ENCODE measurements around the gene PDZD2. TPM values are rescaled to one million over a fixed set of nuclear protein-coding genes. Genes with fewer than 3 reads are reported as not detected.
"Not testable (repeated sequence)": the region's sequence is repeated elsewhere in the genome, so short reads cannot be mapped to it uniquely, and the experiment has no call there.

The PDZD2 gene
- 10 to 100 TPM; 10.2 to 15.0 (median 12.2) TPM for total RNA-seq

DNA sequence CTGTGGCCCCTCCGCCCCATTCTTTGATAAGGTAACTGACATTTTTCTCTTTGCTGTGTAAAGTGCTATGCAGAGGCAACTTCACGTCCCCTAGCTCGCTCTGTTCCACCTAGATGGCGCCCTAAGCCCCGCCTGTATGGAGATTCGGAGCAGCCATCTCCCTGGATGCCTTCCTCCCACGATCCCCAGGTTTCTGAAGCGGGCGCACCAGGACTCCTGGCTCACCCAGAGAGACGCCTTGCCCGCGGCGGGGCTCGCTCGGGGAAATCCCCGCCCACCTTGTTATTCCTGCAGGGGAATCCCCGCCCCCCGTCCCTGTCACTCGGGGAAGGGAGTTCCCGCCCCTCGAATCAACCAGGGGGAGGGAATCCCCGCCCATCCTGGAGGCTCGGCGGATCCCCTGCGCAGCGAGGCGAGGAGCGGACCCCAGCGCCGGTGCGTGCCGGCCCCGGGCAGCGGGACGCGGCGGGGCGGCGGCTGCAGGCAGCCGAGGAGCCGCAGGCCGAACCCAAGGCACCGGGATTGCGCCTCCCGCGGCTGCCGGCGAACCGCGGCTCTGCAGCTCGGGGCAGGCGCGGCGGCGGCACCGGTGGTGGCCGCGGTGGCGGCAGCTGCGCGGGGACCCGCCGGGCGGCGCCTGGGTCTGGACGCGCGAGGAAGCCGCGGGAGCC, at the start of gene PDZD2:
PDZD2 (plus strand) TSS at position 384 of the 671 bp plus-strand sequence.
- Histone ChIP-seq H3K27me3 (peaks cover 0 to 5% (median 0%) of the 10 kb centered on the region in 4 donors), H3K36me3 (no peaks in the 10 kb centered on the region), H3K4me3 (peak within 1 kb of the TSS; percentile 63 to 74 (median 66)), H3K9me3 (no peaks in the 10 kb centered on the region), H3K4me1 (peaks cover 14 to 22% (median 19%) of the 10 kb centered on the region in 4 donors), H3K27ac (replicated peaks in 1 of 4) (peak within 1 kb of the TSS; percentile 20 to 60 (median 32))
- DNase-seq (ENCODE audit: extremely low spot score), result no peak
- WGBS, result 3% methylated on average over 23 of the region's 70 CpGs
- intact Hi-C loops (cut with DNase I), result no loop called here
- no peak for TF ChIP-seq POLR2AphosphoS5 (IDR thresholded peaks at IDR 0.05)
- TF ChIP-seq, protein P1, sequence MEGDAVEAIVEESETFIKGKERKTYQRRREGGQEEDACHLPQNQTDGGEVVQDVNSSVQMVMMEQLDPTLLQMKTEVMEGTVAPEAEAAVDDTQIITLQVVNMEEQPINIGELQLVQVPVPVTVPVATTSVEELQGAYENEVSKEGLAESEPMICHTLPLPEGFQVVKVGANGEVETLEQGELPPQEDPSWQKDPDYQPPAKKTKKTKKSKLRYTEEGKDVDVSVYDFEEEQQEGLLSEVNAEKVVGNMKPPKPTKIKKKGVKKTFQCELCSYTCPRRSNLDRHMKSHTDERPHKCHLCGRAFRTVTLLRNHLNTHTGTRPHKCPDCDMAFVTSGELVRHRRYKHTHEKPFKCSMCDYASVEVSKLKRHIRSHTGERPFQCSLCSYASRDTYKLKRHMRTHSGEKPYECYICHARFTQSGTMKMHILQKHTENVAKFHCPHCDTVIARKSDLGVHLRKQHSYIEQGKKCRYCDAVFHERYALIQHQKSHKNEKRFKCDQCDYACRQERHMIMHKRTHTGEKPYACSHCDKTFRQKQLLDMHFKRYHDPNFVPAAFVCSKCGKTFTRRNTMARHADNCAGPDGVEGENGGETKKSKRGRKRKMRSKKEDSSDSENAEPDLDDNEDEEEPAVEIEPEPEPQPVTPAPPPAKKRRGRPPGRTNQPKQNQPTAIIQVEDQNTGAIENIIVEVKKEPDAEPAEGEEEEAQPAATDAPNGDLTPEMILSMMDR (IDR thresholded peaks at IDR 0.05), result peak; percentile 18 to 60 (median 36)

DNA sequence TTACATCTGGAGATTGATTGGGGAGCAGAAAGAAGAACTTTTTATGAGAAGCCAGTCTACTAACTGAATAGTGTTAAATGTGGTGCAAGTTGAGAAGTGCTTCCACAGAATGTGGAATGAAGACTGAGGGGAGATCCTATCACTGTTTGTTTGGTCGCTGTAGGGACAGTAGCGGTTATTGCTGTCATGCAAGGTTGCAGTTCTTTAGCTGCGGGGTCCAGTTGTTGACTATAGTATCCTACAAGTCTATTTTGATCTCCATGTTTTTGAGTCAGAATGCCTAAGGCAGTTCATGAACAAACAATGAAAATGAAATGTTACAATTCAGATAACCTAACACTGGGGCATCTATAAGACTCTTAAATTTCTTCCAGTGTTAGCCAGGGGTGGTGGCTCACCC, 45.3 kb upstream of the PDZD2 start:
- 95% methylated on average over 3 of the region's 3 CpGs for WGBS
- no peak overlapping the region for H3K4me3 ChIP-seq
- H3K36me3 ChIP-seq, result no peaks in the 10 kb centered on the region
- no peaks in the 10 kb centered on the region for H3K9me3 ChIP-seq
- H3K4me1 ChIP-seq, result no peaks in the 10 kb centered on the region
- TF ChIP-seq POLR2AphosphoS5 (IDR thresholded peaks at IDR 0.05), result no peak
- TF ChIP-seq POLR2A (IDR thresholded peaks at IDR 0.05; ENCODE audit: low read depth), result no peak
- TF ChIP-seq EP300 (IDR thresholded peaks at IDR 0.05), result no peak
- TF ChIP-seq, protein P1 (IDR thresholded peaks at IDR 0.05), result no peak
- DNase-seq (ENCODE audit: extremely low spot score), result no peak
- intact Hi-C loops (cut with DNase I), result no loop called here
- H3K27ac ChIP-seq (replicated peaks in 1 of 4), result no peak overlapping the region
- no peaks in the 10 kb centered on the region for H3K27me3 ChIP-seq

DNA sequence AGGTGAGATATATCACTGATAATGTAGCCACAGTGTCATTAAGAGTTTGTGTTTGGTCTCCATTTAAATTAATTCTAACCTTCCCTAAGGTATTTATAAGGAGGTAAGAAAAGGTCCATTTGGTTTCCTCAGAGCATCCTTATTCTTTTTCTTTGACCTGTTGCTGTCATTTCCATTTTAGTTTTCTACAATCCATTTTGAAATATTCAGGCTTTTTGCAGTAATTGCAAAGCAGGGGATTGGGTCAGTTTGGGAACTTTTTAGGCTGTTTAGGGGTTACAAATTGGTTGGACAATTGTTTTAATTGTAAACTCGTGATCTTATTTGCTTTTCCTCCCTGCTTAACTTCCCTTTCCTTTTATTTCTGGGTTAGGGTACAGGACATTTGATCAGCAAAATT, 42.6 kb upstream of the PDZD2 start:
- Histone ChIP-seq H3K4me1 (no peaks in the 10 kb centered on the region), H3K9me3 (no peaks in the 10 kb centered on the region), H3K36me3 (no peaks in the 10 kb centered on the region), H3K27ac (replicated peaks in 1 of 4) (no peak overlapping the region), H3K27me3 (no peaks in the 10 kb centered on the region), H3K4me3 (no peak overlapping the region)
- intact Hi-C loops (cut with DNase I), result no loop called here
- DNase-seq (ENCODE audit: extremely low spot score), result no peak
- WGBS, result 90% methylated on average over 1 of the region's 1 CpG
- TF ChIP-seq EP300 (IDR thresholded peaks at IDR 0.05) (no peak), POLR2AphosphoS5 (IDR thresholded peaks at IDR 0.05) (no peak), POLR2A (IDR thresholded peaks at IDR 0.05; ENCODE audit: low read depth) (no peak)
- TF ChIP-seq, protein P1 (IDR thresholded peaks at IDR 0.05), result no peak

DNA sequence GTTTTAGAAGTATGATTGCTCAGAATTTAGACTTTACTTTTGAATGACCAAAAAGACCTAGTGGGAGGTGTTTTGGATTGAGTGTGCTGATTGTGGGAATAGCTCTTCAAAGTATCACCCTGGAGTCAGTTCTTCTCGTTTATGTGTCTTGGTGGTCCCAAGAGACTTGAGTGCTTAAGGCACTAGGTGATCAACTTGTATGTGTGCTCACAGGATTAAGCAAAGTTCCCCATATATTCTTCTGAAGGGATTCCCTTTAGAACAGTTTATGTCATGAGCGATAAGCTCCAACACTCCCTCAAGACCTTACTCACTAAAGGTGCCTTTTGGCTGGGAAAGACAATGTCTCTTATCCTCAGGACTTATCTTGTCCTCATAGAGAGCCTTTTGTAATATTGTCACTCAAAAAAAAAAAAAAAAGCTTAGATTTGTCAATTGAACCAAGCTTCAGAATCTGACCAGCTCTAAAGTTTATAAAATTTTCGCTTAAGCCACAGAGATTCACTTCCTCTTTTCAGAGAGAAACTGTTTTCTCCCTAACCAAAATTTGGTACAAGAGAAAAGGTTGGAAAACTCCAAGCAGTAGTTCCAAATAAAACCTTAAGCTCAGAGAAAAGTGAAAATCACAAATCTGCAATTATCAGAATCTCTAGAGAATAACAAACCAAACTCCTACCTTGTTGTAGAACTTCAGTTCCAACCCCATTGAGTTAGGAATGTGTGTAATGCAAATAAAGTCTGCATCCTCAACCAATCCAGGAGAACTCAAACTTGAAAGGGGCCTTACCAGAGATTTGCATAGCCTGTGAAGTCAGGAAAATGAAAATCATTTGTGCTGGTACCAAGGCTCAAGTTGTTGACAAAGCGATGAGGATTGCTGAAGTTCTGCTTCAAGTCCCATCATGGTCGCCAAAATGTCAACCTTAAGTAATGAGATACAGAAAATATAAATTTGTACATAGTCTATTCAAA, 40.0 kb upstream of the PDZD2 start:
- DNase-seq (ENCODE audit: extremely low spot score), result no peak
- 76% methylated on average over 5 of the region's 5 CpGs for WGBS
- H3K4me1 ChIP-seq, result no peaks in the 10 kb centered on the region
- TF ChIP-seq, protein P1 (IDR thresholded peaks at IDR 0.05), result no peak
- TF ChIP-seq EP300 (IDR thresholded peaks at IDR 0.05) (no peak), POLR2A (IDR thresholded peaks at IDR 0.05; ENCODE audit: low read depth) (no peak), POLR2AphosphoS5 (IDR thresholded peaks at IDR 0.05) (no peak)
- H3K9me3 ChIP-seq, result no peaks in the 10 kb centered on the region
- H3K4me3 ChIP-seq, result no peak overlapping the region
- intact Hi-C loops (cut with DNase I), result no loop called here
- H3K36me3 ChIP-seq, result no peaks in the 10 kb centered on the region
- no peak overlapping the region for H3K27ac ChIP-seq (replicated peaks in 1 of 4)
- H3K27me3 ChIP-seq, result no peaks in the 10 kb centered on the region

DNA sequence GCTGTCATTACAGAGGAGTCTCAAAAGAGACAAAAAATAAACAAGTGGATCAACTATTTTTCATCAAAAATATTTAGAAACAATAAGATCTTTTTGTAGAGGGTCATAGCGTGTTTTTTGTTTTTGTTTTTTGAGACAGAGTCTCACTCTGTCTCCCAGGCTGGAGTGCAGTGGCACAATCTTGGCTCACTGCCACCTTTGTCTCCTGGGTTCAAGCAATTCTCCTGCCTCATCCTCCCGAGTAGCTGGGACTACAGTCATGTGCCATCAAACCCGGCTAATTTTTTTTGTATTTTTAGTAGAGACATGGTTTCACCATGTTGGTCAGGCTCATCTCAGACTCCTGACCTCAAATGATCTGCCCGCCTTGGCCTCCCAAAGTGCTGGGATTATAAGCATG, 36.6 kb upstream of the PDZD2 start:
- H3K9me3 ChIP-seq; H3K27me3 ChIP-seq; H3K4me1 ChIP-seq; H3K4me3 ChIP-seq; H3K36me3 ChIP-seq; H3K27ac ChIP-seq (replicated peaks in 1 of 4); intact Hi-C loops (cut with DNase I); DNase-seq (ENCODE audit: extremely low spot score): not testable (repeated sequence)
- 84% methylated on average over 4 of the region's 4 CpGs for WGBS

Measured in esophagus muscularis mucosa (tissue), 4 donors.